Naive B cell (primary cell): ENCODE results near the gene CD300LF. TPM values are rescaled to one million over a fixed set of nuclear protein-coding genes. Genes with fewer than 3 reads are reported as not detected.

Source experiments
- ATAC-seq, 2 donors: fragments of 150-1000 bp; cut with Tn5 transposase; 2 replicates each; pipeline ENCODE4 v1.10.0; 2021; ENCODE audit warnings: low read depth in 2 of 2, mild to moderate bottlenecking in 2 of 2, moderate library complexity in 2 of 2
- DNase-seq: peaks from one replicate; pipeline ENCODE4 v3.0.0; 2022
- H3K27ac Mint-ChIP-seq, 6 donors: one replicate each; pipeline ENCODE4 v1.8.0; 2020 to 2022; ENCODE audit warnings: mild to moderate bottlenecking in 6 of 6, mixed read lengths in 6 of 6, moderate library complexity in 5 of 6, inconsistent platforms in 2 of 6
- H3K27me3 Mint-ChIP-seq, 3 donors: one replicate each; pipeline ENCODE4 v1.8.0; 2021 to 2022; ENCODE audit warnings: mixed read lengths in 3 of 3, mild to moderate bottlenecking in 1 of 3
- H3K36me3 Mint-ChIP-seq, 2 donors: one replicate each; pipeline ENCODE4 v1.8.0; 2020 to 2022; ENCODE audit warnings: mixed read lengths in 2 of 2, inconsistent platforms in 1 of 2, mild to moderate bottlenecking in 1 of 2
- H3K4me1 Mint-ChIP-seq, 3 donors: one replicate each; pipeline ENCODE4 v1.8.0; 2020 to 2022; ENCODE audit warnings: mixed read lengths in 3 of 3, inconsistent platforms in 1 of 3, mild to moderate bottlenecking in 1 of 3, moderate library complexity in 1 of 3
- H3K4me3 Mint-ChIP-seq, 8 donors: one replicate each; pipeline ENCODE4 v1.8.0; 2020 to 2022; ENCODE audit warnings: mild to moderate bottlenecking in 8 of 8, mixed read lengths in 8 of 8, moderate library complexity in 8 of 8, inconsistent platforms in 2 of 8
- H3K9me3 Mint-ChIP-seq, 7 donors: one replicate each; pipeline ENCODE4 v1.8.0; 2020 to 2022; ENCODE audit warnings: mixed read lengths in 7 of 7, mild to moderate bottlenecking in 5 of 7, inconsistent platforms in 2 of 7, moderate library complexity in 1 of 7
- polyA plus RNA-seq, 6 donors: library from polyadenylated mRNA; unstranded; fragments of 300-500 nt; fragmentation: Illumina TruSeq; gene quantifications; one replicate each; pipeline ENCODE4 v1.2.3, GENCODE V29; 2021; ENCODE audit warnings: low read depth in 6 of 6

CD300LF gene
- polyA plus RNA-seq, 6 donors from 2014 or later, result 0.22 to 3.2 (median 0.43) TPM

DNA sequence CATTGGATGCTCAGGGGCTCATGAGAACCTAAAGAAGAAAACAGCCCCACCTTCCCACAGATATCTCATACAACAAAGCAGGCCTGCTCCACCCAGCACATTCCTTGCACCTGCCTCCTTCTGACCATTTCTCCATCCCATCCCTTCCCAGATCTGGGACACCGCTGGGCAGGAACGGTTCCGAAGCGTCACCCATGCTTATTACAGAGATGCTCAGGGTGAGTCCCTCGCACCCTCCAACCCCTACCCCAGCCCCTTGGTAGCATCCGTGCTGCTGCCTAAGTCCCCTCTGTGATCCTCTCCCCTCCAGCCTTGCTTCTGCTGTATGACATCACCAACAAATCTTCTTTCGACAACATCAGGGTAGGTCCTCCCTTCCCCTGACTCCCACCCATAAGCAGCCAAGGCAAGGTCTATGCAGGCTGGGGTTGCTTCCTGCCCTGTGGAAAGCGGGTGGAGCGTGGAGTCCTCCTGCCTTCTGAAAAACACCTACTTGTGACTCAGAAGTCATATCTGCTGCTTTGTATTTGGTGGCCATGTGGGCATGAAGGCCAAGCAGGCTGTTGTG, 30.3 kb upstream of the CD300LF start:
- Mint-ChIP-seq H3K4me1 (peaks cover 62 to 82% (median 74%) of the 10 kb centered on the region in 3 donors), H3K36me3 (no peaks in the 10 kb centered on the region), H3K27me3 (no peaks in the 10 kb centered on the region), H3K27ac (peak overlapping the region in 5 of 6 donors; percentile 33 to 96 (median 82)), H3K4me3 (peak overlapping the region; percentile 61 to 88 (median 76)), H3K9me3 (no peaks in the 10 kb centered on the region)
- no peak for ATAC-seq
- no peak for DNase-seq

DNA sequence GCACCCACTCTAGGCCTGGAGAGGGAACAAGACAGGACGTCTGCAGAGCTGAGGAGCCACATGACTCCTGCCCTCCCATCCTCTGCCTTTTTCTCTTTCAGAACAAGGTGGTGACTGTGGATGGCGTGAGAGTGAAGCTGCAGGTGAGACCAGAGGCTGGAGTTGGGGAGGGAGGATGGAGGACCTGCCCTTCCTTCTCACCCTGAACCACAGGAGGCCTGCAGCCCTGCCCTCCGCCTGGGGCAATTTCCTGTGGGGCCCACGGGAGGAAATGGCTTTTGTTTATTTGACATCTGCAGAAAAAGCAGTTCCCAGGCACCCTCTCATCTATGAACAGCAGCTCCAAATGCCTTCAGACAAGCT, 29.4 kb upstream of the CD300LF start:
- ATAC-seq (peak; percentile 32 to 34), DNase-seq (peak; percentile 51)
- Mint-ChIP-seq H3K27ac (peak overlapping the region; percentile 64 to 96 (median 76)), H3K36me3 (no peaks in the 10 kb centered on the region), H3K9me3 (no peaks in the 10 kb centered on the region), H3K27me3 (no peaks in the 10 kb centered on the region), H3K4me1 (peaks cover 63 to 81% (median 80%) of the 10 kb centered on the region in 3 donors), H3K4me3 (peak overlapping the region; percentile 60 to 88 (median 68))

DNA sequence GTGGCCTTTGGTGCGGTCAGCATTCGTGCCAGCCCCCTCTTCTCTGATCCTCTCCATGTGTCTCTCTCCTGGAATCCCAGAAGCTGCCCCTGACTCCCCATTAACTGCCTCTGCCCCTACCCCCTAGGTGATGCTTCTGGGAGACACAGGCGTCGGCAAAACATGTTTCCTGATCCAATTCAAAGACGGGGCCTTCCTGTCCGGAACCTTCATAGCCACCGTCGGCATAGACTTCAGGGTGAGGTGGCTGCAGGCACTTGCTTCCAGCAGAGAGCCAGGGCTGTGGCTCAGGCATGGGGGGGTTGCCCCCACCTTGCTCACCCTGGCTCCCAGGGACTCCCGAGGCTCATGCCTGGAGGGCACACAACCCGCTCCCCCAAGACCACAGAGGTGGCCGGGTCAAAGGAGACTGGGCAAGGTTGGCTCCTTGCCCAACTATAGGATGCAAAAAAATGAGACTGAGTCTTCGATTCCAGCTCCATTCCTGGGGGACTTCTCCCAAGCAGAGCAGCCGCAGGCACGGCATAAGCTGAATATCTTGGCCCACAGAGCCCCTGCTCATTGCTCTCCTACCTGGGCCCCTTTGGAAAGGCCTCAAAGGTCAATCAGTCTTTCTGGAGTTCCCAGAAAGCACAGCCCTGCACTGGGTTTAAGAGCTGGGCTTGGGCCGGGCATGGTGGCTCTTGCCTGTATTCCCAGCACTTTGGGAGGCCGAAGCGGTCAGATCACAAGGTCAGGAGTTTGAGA, 28.1 kb upstream of the CD300LF start:
- ATAC-seq (no peak), DNase-seq (no peak)

DNA sequence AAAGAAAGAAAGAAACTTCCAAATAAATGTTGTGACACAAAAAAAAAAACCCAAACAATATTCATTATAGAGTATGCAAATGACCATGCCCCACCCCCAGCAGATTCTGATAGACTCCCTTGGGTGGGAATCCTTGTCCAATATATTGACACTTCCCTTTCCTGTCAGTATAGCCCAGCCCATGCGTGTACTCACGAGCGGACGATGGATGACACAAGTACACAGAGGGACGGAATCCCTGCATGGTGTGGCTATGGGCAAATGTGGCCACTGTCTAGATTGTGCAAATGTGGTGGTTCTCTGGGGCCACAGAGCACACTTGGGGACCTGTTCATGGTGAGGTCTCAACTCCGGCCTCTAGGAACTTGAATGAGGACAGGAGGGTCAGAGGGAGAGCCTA, 27.4 kb upstream of the CD300LF start:
- Mint-ChIP-seq H3K27ac (peak overlapping the region in 5 of 6 donors; percentile 47 to 92 (median 80)), H3K4me3 (peak overlapping the region in 6 of 8 donors; percentile 9 to 87 (median 60)), H3K36me3 (no peaks in the 10 kb centered on the region), H3K9me3 (no peaks in the 10 kb centered on the region), H3K27me3 (no peaks in the 10 kb centered on the region), H3K4me1 (peaks cover 63 to 84% (median 81%) of the 10 kb centered on the region in 3 donors)
- DNase-seq (no peak), ATAC-seq (no peak)

More for the DNA sequence above, 28.1 kb upstream of the CD300LF start:
- H3K27me3 Mint-ChIP-seq, result no peaks in the 10 kb centered on the region
- H3K4me1 Mint-ChIP-seq, result peaks cover 63 to 82% (median 81%) of the 10 kb centered on the region in 3 donors
- peak overlapping the region in 7 of 8 donors; percentile 15 to 88 (median 60) for H3K4me3 Mint-ChIP-seq
- H3K9me3 Mint-ChIP-seq, result no peaks in the 10 kb centered on the region
- peak overlapping the region in 5 of 6 donors; percentile 56 to 96 (median 77) for H3K27ac Mint-ChIP-seq
- H3K36me3 Mint-ChIP-seq, result no peaks in the 10 kb centered on the region

DNA sequence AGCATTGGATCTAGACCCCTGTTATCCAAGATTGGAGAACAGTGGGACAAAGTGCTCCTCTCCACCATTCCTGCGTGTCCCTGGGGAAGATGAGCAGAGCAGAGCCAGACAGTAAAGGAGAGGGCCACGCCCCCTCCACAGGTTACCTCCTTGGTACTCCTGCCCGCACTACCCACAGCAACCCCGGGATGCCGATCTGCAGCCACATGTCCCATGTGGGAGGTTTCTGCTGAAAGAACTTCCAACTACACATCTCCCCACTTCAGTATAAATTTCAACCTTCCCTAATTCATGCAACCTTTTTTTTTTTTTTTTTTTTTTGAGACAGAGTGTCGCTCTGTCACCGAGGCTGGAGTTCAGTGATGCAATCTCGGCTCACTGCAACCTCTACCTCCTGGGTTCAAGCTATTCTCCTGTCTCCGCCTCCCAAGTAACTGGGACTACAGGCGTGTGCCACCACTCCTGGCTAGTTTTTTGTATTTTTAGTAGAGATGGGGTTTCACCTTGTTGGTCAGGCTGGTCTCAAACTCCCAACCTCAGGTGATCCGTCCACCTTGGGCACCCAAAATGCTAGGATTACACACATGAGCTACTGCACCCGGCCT, 26.6 kb upstream of the CD300LF start:
- H3K4me1 Mint-ChIP-seq, result peaks cover 63 to 80% (median 74%) of the 10 kb centered on the region in 3 donors
- H3K9me3 Mint-ChIP-seq, result no peaks in the 10 kb centered on the region
- peak overlapping the region in 4 of 6 donors; percentile 44 to 82 (median 64) for H3K27ac Mint-ChIP-seq
- H3K27me3 Mint-ChIP-seq, result no peaks in the 10 kb centered on the region
- no peak for ATAC-seq
- DNase-seq, result no peak
- no peaks in the 10 kb centered on the region for H3K36me3 Mint-ChIP-seq
- H3K4me3 Mint-ChIP-seq, result peak overlapping the region; percentile 82 to 96 (median 94)

DNA sequence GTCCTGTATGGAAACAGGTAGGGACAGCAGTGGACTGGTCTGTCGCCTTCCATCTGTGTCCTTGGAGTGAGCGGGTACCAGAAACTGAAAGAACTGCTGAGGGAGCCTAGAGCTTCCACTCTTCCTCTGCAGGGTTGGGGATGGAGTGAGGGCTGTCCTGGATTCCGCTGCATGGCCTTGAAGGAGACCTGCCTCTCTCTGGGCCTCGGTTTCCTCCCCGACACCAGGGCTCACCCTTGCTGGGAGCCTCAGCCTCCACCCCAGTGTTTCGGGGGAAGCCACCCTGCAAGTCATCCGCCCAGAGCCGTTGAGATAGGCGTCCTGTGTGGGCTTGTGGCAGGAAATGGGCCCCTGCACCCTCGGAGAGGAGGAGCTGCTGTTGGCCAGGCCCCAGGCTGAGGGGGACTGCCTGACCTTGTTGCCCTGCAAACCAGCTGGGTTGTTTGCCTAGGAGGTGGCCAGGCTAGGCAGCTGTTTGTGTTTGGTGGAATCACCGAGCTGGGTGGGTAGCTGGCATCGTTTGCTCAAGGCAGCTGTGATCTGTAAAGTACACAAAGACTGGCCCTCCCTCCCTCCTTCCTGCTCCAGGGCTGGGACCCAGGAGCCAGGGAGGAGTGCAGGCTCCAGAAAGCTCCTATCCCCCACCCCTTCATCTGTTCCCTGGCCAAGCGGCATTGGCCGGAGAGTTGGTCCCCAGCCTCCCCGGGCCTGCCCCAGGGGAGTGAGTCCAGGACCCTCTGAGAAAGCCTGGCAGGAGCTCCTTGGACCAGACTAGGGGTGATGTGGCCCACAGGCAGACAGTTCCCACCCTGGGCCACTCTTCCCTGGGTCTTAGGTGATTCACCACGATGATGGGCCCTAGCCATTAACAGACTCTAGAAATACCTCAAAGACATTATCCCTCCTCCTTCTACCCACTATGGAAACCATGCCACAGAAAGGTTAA, 25.6 kb upstream of the CD300LF start:
- ATAC-seq (peak; percentile 16 to 20), DNase-seq (peak; percentile 57)
- Mint-ChIP-seq H3K36me3 (no peaks in the 10 kb centered on the region), H3K27ac (peak overlapping the region; percentile 44 to 90 (median 74)), H3K27me3 (no peaks in the 10 kb centered on the region), H3K9me3 (no peaks in the 10 kb centered on the region), H3K4me1 (peaks cover 53 to 70% (median 65%) of the 10 kb centered on the region in 3 donors), H3K4me3 (peak overlapping the region; percentile 82 to 96 (median 94))

DNA sequence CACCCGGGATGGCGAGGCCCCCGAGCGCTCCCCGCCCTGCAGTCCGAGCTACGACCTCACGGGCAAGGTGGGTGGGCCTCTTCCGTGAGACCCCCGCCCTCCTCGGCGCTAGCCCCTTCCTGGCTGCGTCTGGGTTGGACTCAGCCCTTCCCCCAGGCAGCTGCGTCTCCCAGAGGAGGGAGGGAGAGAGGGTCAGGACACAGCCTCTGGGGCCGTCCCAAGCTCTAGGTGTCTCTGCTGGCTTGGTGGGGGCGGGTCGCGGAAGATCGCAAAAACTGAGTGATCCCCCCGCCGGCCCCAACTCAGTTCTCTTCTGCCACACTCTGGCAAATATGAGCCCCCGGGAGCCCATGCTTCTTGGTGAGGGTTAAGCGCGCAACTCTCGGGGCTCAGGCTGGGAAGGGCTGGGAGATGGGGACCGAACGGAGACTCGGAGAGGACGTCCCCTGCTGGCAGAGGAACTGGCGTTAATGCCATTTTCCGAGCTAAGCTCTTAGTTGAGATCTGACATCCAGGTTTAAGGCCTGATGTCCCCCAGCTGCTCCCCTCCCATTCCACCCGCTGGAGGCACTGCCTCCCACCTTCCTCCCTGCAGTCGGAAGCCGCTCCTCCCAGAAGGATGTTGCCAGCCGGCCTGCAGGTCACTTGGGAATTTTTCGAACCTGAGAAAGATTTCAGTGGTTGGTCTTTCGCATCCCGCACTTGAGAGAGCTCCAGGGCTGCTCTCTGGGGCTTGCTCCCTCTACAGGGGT, 24.8 kb upstream of the CD300LF start:
- peak; percentile 17 to 21 for ATAC-seq
- DNase-seq, result peak; percentile 35
- H3K4me3 Mint-ChIP-seq, result peak overlapping the region; percentile 82 to 96 (median 94)
- peaks cover 48 to 61% (median 57%) of the 10 kb centered on the region in 3 donors for H3K4me1 Mint-ChIP-seq
- no peaks in the 10 kb centered on the region for H3K27me3 Mint-ChIP-seq
- no peaks in the 10 kb centered on the region for H3K9me3 Mint-ChIP-seq
- peak overlapping the region; percentile 24 to 87 (median 51) for H3K27ac Mint-ChIP-seq
- no peaks in the 10 kb centered on the region for H3K36me3 Mint-ChIP-seq

DNA sequence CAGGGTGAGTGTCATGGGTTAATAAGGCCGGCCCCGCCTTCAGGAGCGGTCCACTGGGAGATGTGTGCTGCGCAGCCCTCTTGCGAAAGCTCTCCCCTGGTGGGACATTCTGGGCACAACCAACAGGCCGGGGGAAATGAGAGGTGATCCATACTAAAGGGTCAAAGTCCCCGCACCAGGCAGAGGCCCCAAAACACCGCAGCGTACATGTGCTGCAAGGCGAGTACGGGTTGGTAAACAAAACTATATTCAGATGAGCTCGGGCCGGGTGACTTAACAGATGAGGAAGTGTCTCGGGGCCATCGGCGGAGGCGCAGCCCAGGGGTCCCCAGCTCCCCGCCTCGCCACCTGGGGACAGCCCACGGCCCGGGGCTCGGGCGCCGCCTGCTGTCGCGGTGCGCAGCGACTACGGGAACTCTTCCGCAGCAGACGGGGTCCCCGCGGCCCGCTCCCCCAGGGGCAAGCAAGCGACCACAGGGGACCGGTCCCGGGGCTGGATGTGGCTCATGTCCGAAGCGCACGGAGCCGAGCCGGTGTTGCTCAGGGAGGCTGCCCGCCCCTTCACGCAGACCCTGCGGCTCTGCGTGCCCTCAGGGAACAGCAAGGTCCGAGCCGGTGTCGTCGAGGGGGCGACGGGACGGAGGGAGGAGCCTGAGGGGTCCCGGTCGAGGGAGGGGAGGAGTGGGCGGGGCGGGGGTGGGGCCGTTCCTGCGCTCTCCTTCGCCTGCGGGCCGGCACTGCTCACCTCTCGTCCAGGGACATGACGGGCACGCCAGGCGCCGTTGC, 24.0 kb upstream of the CD300LF start, which contains the start of gene RAB37:
Gene RAB37, plus strand, starts transcription at position 744 of the 786 bp plus-strand sequence. Its CDS starts 17 bp downstream, at position 761.
- H3K27ac Mint-ChIP-seq, result peak within 1 kb of the TSS; percentile 74 to 96 (median 95)
- peaks cover 40 to 53% (median 49%) of the 10 kb centered on the region in 3 donors for H3K4me1 Mint-ChIP-seq
- peak within 1 kb of the TSS; percentile 82 to 96 (median 94) for H3K4me3 Mint-ChIP-seq
- peak; percentile 83 for DNase-seq
- no peaks in the 10 kb centered on the region for H3K36me3 Mint-ChIP-seq
- no peaks in the 10 kb centered on the region for H3K9me3 Mint-ChIP-seq
- ATAC-seq, result peak; percentile 83 to 86
- no peaks in the 10 kb centered on the region for H3K27me3 Mint-ChIP-seq

DNA sequence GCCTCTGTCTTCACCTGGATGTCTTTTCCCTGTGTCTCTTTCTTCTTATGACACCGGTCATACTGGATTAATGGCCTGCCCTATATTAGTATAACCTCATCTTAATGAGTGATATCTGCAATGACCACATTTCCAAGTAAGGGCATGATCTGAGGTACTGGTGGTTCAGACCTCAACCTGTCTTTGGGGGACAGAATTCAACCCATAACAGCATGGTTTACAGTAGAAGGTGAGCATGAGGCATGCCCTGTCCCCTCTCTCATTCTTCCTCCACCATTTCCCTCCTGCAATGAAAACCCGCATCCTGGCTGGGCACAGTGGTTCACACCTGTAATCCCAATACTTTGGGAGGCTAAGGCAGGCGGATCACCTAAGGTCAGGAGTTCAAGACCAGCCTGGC, 21.5 kb upstream of the CD300LF start:
- Mint-ChIP-seq H3K4me3 (peak overlapping the region in 1 of 8 donors; percentile 56), H3K9me3 (no peaks in the 10 kb centered on the region), H3K27ac (peak overlapping the region in 2 of 6 donors; percentile 12 to 20), H3K27me3 (no peaks in the 10 kb centered on the region), H3K4me1 (peaks cover 24 to 40% (median 25%) of the 10 kb centered on the region in 3 donors), H3K36me3 (no peaks in the 10 kb centered on the region)
- DNase-seq, result no peak
- ATAC-seq, result no peak

DNA sequence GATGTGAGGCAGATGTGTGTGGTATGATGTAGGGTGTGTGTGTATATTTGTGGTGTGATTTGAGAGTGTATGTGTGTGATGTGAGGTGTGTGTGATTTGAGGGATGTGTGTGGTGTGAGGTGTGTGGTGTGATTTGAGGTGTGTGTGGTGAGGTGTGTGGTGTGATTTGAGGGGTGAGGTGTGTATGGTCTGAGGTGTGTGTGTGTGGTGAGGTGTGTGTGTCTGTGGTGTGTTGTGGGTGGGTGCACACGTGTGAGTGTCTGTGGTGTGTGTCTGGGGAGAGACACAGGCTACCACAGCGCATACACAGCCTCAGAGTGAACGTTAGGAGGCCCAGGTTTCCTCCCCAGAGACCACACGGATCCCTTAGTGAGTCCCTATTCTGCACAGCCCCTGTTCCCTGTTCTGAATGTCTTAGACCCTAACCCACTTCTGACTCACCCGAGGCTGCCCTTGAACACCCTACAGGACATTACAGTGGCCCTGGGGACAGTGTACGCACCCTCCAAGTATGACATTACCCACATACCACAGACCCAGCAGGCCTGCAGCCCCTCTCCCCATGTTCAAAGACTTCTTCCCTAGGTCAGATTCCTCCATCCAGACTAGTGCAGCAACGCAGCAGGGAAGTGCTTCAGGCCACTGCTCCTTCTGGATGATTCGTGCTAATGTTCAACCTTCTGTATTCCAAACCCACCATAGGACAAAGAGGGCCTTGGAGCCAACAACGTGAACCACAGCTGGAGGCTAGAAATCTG, 20.8 kb upstream of the CD300LF start:
- no peaks in the 10 kb centered on the region for H3K27me3 Mint-ChIP-seq
- H3K36me3 Mint-ChIP-seq, result no peaks in the 10 kb centered on the region
- no peak overlapping the region for H3K4me3 Mint-ChIP-seq
- H3K27ac Mint-ChIP-seq, result peak overlapping the region in 1 of 6 donors; percentile 12
- no peak for DNase-seq
- H3K9me3 Mint-ChIP-seq, result no peaks in the 10 kb centered on the region
- H3K4me1 Mint-ChIP-seq, result peaks cover 17 to 33% (median 18%) of the 10 kb centered on the region in 3 donors
- no peak for ATAC-seq
